Stimulated activated CD8-positive, alpha-beta memory T cell treated with anti-CD3 and anti-CD28 coated beads, Interleukin-15, amount 100 ng/mL, for 4 hours (primary cell): Measurements from ENCODE around the gene UFSP1.

Experiments
- DNase-seq, 2 donors: peaks; one replicate each; pipeline ENCODE4 v3.0.0-alpha.2; 2020; ENCODE audit warnings: low read depth in 2 of 2

UFSP1 gene

GRCh38 chr7:100895956-100896731, 6.6 kb upstream of the UFSP1 start:
- DNase-seq: no peak

DNA sequence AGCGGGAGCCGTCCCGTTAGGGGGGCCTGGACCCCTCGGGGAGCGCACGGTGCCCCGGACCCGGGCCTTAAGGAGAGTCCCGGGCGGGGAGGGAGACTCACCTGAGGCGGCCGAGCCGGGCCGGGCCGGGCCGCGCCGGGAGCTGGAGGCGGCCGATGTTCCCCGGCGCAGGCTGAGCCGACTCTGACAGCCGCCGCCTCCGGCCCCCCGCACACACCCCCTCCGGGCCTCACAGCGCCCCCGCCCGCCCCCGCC, 6.1 kb upstream of the UFSP1 start, which contains the start of gene ACHE:
TSS of gene ACHE (minus strand) at position 188 of the 255 bp plus-strand sequence. CDS start 1,656 bp downstream, outside the sequence.
- DNase-seq: no peak

GRCh38 chr7:100894860-100895700, 5.6 kb upstream of the UFSP1 start:
- DNase-seq: no peak

- DNase-seq: no peak
Observed at GRCh38 chr7:100893910-100894721, 4.6 kb upstream of the UFSP1 start.

DNA sequence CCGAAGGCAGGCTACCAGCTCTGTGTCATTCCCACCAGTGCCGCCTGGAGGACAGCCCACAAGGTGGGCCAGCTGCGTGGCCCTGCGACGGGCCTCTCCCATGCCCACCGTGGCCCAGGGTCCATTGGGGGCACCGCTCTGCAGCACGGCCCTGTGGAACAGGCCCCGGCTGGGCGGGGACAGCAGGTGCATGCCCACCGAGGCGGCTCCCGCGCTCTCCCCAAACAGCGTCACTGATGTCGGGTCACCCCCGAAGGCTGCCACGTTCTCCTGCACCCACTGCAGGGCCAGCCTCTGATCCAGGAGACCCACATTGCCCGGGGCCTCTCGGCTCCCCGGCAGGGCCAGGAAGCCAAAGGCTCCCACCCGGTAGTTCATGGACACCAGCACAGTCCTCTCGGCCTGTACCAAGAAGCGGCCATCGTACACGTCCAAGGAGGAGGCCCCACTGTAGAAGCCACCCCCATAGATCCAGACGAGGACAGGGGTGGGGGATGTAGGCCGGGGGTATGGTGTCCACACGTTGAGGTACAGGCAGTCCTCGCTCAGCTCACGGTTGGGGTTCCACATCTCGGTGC, 3.9 kb upstream of the UFSP1 start:
- no peak for DNase-seq

- no peak for DNase-seq
Observed at GRCh38 chr7:100892364-100893317, 3.1 kb upstream of the UFSP1 start.

DNA sequence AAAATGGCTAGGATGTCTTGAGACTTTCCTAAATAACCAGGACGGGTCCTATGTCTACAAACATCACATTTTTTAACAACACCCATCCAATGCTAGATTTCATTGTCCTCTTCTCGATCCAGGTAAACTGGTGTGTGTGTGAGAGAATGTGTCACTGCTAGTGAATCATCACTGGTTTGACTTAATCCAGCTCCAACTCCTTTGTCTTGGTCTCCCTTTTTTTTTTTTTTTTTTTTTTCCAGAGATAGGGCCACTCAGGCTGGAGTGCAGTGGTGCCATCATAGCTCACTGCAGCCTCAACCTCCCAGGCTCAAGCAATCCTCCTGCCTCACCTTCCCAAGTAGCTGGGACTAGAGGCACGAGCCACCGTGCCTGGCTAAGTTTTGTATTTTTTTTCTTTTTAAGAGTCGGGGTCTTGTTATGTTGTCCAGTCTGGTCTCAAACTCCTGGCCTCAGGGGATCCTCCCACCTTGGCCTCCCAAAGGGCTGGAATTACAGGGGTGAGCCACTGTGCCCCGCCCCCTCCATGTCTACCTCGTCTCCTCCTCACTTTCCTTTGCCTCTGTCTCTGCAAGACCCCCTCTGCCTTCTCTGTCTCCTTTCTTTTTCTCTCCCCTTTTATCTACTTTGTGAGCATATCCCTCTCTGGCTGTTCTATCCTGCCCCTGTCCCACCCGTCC, 2.2 kb upstream of the UFSP1 start:
- DNase-seq: no peak

DNA sequence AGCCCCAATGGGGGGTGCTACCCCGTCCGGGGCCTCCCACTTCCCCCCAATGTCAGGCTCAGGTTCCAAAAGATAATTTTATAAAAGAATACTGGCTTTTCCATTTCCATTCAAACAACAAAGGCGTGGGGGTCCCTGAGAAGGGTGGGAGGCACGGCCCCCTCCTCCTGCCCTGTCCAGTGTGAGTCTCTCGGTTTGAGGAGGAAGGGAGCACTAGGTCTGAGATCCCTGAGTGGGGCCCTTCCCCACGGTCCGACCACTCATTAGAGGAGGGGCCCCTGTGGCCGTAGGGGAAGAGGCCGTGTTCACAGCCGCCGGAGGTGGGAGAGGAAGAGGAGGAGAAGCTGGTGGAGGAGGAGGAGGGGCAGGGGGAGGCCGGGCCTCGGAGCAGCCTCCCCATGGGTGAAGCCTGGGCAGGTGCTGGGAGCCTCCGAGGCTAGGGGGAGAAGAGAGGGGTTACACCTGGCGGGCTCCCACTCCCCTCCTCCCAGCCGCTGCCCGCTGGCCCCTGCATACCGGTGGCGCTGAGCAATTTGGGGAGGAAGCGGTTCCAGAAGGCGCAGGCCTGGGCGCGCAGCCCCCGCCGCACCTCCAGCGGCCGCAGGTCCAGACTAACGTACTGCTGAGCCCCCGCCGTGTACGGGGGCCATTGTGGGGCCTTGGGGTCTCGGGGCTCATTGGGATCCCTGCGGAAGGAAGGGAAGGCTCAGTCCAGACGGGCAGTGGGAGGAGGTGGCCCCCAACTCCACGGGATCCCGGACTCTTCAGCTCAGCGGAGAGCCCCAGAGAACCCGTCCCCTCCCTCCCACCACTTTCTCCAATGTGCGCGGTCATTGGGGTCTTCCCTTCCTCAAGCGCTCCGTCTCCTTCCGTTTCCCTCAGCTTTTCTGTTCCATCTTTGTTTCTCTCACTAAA, 1.4 kb upstream of the UFSP1 start:
- DNase-seq: no peak

GRCh38 chr7:100888291-100888987, 1.1 kb downstream of the UFSP1 start:
- DNase-seq: no peak

DNA sequence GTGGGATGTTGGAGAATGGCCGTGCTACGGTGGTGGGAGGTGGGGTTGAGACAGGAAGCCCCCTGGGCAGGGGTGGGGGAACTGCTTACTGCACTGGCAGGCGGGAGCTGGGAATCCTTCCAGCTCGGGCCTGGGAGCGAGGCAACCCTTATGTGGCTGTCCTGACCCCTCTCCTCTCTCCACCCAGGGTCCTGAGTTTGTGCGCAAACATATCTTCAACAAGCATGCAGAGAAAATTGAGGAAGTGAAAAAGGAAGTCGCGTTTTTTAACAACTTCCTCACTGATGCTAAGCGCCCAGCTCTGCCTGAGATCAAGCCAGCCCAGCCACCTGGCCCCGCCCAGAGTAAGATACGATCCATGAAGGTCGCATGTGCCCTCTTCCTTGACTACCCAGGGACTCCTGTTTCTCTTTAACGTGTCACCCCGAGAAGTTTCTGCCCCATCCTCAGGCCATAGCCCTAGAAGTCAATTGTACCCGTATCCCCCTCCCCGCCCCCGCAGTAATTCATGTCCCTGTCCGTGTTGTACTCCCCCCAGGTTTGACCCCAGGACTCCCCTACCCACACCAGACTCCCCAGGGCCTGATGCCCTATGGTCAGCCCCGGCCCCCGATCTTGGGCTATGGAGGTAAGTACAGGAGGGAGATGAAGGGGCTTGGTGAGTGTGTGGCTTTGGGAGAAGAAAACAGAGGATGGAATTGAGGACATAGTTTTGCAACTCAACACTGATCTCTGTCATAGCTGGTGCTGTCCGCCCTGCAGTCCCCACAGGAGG, 1.8 kb downstream of the UFSP1 start:
- no peak for DNase-seq

DNA sequence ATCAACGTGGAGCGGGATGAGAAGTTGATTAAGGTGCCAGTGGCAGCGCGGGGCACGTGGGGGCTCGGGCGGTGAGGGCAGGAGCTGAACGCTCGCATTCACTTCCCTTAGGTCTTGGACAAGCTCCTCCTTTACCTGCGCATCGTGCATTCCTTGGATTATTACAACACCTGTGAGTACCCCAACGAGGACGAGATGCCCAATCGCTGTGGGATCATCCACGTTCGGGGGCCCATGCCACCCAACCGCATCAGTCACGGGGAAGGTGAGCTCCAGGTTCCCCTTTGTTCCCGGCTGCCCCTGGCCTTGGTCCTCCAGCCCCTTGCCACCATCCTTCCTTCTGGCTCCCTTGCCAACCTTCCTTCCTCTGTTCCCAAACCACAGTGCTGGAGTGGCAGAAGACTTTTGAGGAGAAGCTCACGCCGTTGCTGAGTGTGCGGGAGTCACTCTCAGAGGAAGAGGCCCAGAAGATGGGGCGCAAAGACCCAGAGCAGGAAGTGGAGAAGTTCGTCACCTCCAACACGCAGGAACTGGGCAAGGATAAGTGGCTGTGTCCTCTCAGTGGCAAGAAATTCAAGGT, 2.5 kb downstream of the UFSP1 start:
- no peak for DNase-seq

DNA sequence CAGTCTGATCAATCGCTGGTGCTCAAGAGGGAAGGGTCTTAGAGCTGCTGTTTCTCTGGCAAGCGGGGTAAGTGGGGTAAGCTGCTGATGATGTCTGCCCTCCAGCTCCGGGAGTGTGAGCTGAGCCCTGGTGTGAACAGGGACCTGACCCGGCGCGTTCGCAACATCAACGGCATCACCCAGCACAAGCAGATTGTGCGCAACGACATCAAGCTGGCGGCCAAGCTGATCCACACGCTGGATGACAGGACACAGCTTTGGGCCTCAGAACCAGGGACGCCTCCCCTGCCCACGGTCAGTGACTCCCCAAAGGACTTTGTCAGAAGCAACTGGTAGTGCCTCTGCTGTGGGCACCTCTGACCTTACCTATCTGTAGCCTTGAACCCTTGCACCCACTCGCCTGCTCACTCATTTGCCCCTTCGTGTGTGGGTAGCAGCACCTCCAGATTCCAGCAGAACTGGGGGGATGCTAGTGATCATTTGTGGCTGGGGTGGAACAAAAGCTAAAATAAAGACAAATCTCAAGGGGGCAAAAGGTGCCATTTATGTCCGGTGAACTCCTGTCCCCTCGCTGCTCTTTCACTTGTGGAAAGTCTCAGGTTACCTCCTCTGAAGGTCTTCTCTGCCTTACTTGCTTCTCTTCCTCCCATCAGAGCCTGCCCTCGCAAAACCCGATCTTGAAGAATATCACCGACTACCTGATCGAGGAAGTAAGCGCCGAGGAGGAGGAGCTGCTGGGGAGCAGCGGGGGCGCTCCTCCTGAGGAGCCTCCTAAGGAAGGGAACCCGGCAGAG, 3.2 kb downstream of the UFSP1 start:
- no peak for DNase-seq

- DNase-seq: no peak
Observed at GRCh38 chr7:100885440-100886141, 3.9 kb downstream of the UFSP1 start.

GRCh38 chr7:100884736-100885439, 4.6 kb downstream of the UFSP1 start:
- DNase-seq: no peak

- DNase-seq: no peak
Observed at GRCh38 chr7:100882785-100883526, 6.6 kb downstream of the UFSP1 start.
